ENCODE data around the gene CEPT1.

The CEPT1 gene

DNA sequence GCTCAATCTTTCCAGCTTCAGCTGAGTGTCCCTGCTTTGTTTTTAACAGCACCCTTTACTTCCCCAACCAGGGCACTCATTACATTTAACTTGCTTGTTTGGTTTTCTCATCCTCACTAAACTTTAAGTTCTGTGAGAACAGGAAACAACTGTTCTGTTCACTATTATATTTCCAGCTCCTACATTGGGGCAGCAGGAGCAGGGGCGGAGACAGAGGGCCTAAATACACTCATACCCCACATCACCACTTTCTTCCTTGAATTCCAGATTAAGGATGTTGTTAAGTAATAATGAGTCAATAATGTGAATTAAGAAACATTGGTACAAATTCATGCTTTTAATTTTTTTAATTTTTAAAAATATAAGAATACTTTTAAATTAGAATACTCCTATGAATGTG is 6.2 kb upstream of the CEPT1 start:
- peaks cover 13% of the 10 kb centered on the region for H3K79me2 ChIP-seq (ENCODE audit: insufficient read depth, low read length)
- H3K9me2 ChIP-seq (ENCODE audit: low read depth, low read length) = no peaks in the 10 kb centered on the region
- peaks cover 64% of the 10 kb centered on the region for H3K4me1 ChIP-seq (ENCODE audit: insufficient read depth, low read length, severe bottlenecking)
- no peak overlapping the region for H3K9ac ChIP-seq (ENCODE audit: low read length)
- no peaks in the 10 kb centered on the region for H3K27me3 ChIP-seq (ENCODE audit: insufficient read depth, low read length)
- peak overlapping the region; percentile 70 for H3K27ac ChIP-seq (ENCODE audit: low read depth, low read length, poor library complexity, severe bottlenecking)
- H3K36me3 ChIP-seq (ENCODE audit: insufficient read depth, low read length) = peaks cover 54% of the 10 kb centered on the region
- no peak overlapping the region for H3K4me2 ChIP-seq (ENCODE audit: low read length)
- no peak overlapping the region for H2AFZ ChIP-seq (ENCODE audit: low read length)
- no peak overlapping the region for H3K4me3 ChIP-seq (ENCODE audit: low read depth, low read length, poor library complexity, severe bottlenecking)
- TF ChIP-seq, protein P1, sequence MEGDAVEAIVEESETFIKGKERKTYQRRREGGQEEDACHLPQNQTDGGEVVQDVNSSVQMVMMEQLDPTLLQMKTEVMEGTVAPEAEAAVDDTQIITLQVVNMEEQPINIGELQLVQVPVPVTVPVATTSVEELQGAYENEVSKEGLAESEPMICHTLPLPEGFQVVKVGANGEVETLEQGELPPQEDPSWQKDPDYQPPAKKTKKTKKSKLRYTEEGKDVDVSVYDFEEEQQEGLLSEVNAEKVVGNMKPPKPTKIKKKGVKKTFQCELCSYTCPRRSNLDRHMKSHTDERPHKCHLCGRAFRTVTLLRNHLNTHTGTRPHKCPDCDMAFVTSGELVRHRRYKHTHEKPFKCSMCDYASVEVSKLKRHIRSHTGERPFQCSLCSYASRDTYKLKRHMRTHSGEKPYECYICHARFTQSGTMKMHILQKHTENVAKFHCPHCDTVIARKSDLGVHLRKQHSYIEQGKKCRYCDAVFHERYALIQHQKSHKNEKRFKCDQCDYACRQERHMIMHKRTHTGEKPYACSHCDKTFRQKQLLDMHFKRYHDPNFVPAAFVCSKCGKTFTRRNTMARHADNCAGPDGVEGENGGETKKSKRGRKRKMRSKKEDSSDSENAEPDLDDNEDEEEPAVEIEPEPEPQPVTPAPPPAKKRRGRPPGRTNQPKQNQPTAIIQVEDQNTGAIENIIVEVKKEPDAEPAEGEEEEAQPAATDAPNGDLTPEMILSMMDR (IDR thresholded peaks at IDR 0.05; ENCODE audit: low read length) = no peak
- no peak for TF ChIP-seq EZH2 (IDR thresholded peaks at IDR 0.05; ENCODE audit: borderline replicate concordance, low read length)
- peaks cover 18% of the 10 kb centered on the region; the same call in 1 of the 2 replicates for H3F3A ChIP-seq (ENCODE audit: insufficient read depth, low read length)
- H4K20me1 ChIP-seq (ENCODE audit: insufficient read depth, low read length) = no peaks in the 10 kb centered on the region
- no peaks in the 10 kb centered on the region for H3K9me3 ChIP-seq (ENCODE audit: low read length)

DNA sequence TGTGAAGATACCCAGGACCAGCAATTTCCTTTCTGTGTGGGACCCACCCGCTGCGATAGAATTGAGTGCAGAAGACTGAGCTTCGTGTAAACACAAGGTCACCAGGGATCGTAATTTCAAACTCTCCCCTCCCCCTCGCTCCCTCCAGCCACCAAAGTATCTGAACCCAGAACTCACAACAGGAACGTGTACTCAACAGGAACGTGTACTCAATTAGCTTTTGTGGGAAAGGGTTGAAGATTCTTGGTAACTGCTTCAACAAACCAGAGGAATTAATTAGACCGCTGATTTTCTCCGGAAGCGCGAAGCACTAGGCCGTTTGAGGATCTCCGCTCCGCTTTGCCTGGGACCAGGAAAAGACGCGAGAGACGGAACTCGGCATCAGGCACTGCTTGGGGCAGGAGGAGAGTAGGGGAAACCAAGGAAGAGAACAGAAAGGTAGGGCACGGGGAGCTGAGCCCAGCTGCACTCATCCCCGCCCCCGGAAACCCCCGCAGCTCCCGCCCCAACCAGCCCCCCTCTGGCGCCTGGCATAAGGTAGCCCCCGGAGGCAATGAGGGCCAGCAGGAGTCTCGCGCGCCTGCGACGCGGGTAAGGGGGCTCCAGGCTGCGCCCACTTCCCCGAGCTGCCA is 583 bp upstream of the CEPT1 start:
- no peaks in the 10 kb centered on the region for H4K20me1 ChIP-seq (ENCODE audit: insufficient read depth, low read length)
- peaks cover 64% of the 10 kb centered on the region for H3K79me2 ChIP-seq (ENCODE audit: insufficient read depth, low read length)
- H3K36me3 ChIP-seq (ENCODE audit: insufficient read depth, low read length) = peaks cover 39% of the 10 kb centered on the region
- H3K4me1 ChIP-seq (ENCODE audit: insufficient read depth, low read length, severe bottlenecking) = peaks cover 71% of the 10 kb centered on the region
- H3F3A ChIP-seq (ENCODE audit: insufficient read depth, low read length) = no peaks in the 10 kb centered on the region
- no peaks in the 10 kb centered on the region for H3K27me3 ChIP-seq (ENCODE audit: insufficient read depth, low read length)
- no peak overlapping the region for H2AFZ ChIP-seq (ENCODE audit: low read length)
- peak overlapping the region; percentile 84 for H3K4me3 ChIP-seq (ENCODE audit: low read depth, low read length, poor library complexity, severe bottlenecking)
- peak overlapping the region; percentile 85 for H3K27ac ChIP-seq (ENCODE audit: low read depth, low read length, poor library complexity, severe bottlenecking)
- H3K9me3 ChIP-seq (ENCODE audit: low read length) = no peaks in the 10 kb centered on the region
- peak overlapping the region; percentile 92 for H3K9ac ChIP-seq (ENCODE audit: low read length)
- TF ChIP-seq, protein P1 (IDR thresholded peaks at IDR 0.05; ENCODE audit: low read length) = no peak
- TF ChIP-seq EZH2 (IDR thresholded peaks at IDR 0.05; ENCODE audit: borderline replicate concordance, low read length) = no peak
- H3K9me2 ChIP-seq (ENCODE audit: low read depth, low read length) = no peaks in the 10 kb centered on the region
- H3K4me2 ChIP-seq (ENCODE audit: low read length) = peak overlapping the region; percentile 97

DNA sequence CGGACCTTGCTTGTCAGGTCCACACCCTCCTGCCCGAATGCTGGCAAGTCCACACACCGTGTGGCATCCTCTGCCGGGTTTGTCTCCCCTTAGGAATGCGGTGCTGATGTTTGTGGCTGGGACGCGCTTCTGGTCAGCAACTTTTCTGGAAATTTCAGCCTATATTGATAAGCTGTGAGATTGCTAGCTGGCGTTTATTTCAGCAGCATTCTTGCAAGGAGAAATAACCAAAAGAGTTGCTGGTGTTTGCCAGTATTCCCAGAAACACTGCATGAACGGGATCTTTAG is 601 bp downstream of the CEPT1 start:
- Histone ChIP-seq H3F3A (ENCODE audit: insufficient read depth, low read length) (no peaks in the 10 kb centered on the region), H3K9ac (ENCODE audit: low read length) (peak overlapping the region; percentile 92), H3K27ac (ENCODE audit: low read depth, low read length, poor library complexity, severe bottlenecking) (peak overlapping the region; percentile 85), H2AFZ (ENCODE audit: low read length) (no peak overlapping the region), H3K4me2 (ENCODE audit: low read length) (peak overlapping the region; percentile 97), H3K36me3 (ENCODE audit: insufficient read depth, low read length) (peaks cover 34% of the 10 kb centered on the region), H3K4me3 (ENCODE audit: low read depth, low read length, poor library complexity, severe bottlenecking) (peak overlapping the region; percentile 84), H3K4me1 (ENCODE audit: insufficient read depth, low read length, severe bottlenecking) (peaks cover 73% of the 10 kb centered on the region), H3K27me3 (ENCODE audit: insufficient read depth, low read length) (no peaks in the 10 kb centered on the region), H3K9me3 (ENCODE audit: low read length) (no peaks in the 10 kb centered on the region), H3K9me2 (ENCODE audit: low read depth, low read length) (no peaks in the 10 kb centered on the region), H4K20me1 (ENCODE audit: insufficient read depth, low read length) (no peaks in the 10 kb centered on the region), H3K79me2 (ENCODE audit: insufficient read depth, low read length) (peaks cover 76% of the 10 kb centered on the region)
- no peak for TF ChIP-seq EZH2 (IDR thresholded peaks at IDR 0.05; ENCODE audit: borderline replicate concordance, low read length)
- TF ChIP-seq, protein P1 (IDR thresholded peaks at IDR 0.05; ENCODE audit: low read length) = no peak
